Posterior vena cava (tissue), 2 donors: Measurements from ENCODE around the gene MEIKIN. TPM values are rescaled to one million over a fixed set of nuclear protein-coding genes. Genes with fewer than 3 reads are reported as not detected.
"Not testable (repeated sequence)": the region's sequence is repeated elsewhere in the genome, so short reads cannot be mapped to it uniquely, and the experiment has no call there.

Experiments
- DNase-seq: peaks from one replicate; pipeline ENCODE4 v3.0.0-alpha.2; 2020; ENCODE audit warnings: low spot score
- intact Hi-C, 2 donors: fragments of 100-400 bp; cut with DNase I; formaldehyde crosslinking; loops; one replicate each; pipeline versions ENCODE4 v1.14.1 to v1.14.2; 2022 to 2023
- total RNA-seq, 2 donors: library from RNA; stranded (reverse); fragmentation: NEBNext Ultra II Directional; extraction: Animal tissue kit (Norgen Biotek cat#: 25700); gene quantifications; one replicate each; pipeline ENCODE4 v1.2.1, GENCODE V29; 2021
- donor health status: DM: yes; HTN: yes; CAD: no.
- donor health status: DM: yes; HTN: yes; CAD: no.

MEIKIN gene
- total RNA-seq, 2 donors from 2014 or later: 1.4 TPM; not detected in 1

GRCh38 chr5:131928957-131929356 is 16.5 kb downstream of the MEIKIN start:
- intact Hi-C loops: no loop called here
- no peak for DNase-seq

DNA sequence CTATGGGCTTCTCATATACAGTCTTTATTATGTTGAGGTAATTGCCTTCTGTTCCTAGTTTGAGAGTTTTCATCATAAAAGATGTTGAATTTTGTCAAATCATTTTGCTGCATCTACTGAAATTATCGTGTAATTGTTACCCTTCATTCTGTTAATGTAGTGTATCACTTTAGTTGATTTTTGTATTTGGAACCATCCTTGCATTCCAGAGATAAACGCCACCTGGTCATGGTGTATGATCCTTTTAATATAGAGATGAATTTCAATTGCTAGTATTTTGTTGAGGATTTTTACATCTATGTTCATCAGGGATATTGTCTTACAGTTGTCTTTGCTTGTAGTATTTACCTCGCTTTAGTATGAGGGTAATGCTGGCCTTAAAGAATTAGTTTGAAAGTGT is 19.3 kb downstream of the MEIKIN start:
- DNase-seq: no peak
- intact Hi-C loops: no loop called here

DNA sequence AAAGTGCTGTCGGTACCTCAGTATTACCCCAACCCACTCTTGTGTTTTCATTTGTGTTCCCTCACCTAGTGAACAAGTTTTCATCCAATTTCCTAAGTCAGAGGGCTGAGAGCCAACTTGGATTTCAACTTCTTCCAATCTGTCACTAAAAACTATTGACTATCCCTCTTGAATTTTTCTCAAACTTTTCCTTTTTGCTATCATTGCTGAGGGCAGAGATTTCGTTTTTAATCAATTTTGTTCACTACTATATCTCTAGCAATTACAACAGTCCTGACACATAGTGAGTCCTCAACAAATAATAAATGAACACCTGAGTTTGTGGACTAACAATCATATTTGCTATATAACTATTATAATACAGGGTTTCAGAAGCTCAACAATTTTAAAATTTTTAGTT is 29.0 kb downstream of the MEIKIN start:
- no peak for DNase-seq
- intact Hi-C loops: no loop called here

DNA sequence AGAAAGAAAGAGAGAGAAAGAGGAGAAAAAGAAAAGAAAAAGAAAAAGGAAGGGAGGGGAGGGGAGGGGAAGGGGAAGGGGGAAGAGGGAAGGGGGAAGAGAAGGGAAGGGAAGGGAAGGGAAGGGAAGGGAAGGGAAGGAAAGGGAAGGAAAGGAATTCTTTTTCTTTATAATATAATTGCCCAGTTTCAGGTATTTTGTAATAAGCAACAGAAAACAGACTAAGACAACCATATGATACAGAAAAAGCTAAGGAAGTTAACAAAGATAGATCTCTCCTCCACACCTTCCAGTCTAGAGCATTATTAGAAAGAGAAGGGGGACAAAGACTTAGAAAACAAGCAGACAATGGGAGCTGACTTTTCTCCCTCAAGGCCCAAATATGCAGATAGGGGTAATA is 31.0 kb downstream of the MEIKIN start:
- no peak for DNase-seq
- intact Hi-C loops: no loop called here

DNA sequence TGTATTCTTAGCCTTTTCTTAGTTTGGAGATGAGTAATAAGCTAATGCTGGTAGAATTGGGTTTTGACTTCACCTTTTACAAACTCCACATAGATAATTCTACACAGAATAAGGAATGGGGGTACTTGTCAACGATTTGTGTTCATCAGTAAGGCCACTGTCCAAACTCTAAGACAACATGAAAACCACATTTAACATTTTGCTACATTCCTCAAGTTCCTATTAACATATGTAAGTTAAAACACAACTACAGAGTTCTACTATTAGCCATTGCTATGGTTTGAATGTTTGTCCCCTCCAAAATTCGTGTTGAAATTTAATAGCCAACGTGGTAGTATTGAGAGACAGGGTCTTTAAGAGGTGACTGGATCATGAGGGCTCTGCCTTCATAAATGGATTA is 31.9 kb downstream of the MEIKIN start:
- DNase-seq: no peak
- intact Hi-C loops: no loop called here

DNA sequence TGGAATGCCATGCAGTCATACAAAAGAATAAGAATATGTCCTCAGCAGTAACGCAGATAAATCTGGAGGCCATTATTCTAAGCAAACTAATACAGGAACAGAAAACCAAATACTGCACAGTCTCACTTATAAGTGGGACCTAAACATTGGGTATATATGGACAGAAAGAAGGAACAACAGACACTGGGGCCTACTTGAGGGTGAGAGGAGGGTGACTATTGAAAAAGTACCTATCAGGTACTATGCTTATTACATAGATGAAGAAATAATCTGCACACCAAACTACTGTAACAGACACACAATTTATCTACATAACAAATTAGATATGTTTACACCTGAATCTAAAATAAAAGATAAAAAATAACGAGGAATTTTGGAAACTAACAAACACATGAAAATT is 38.8 kb downstream of the MEIKIN start:
- intact Hi-C loops: no loop called here
- no peak for DNase-seq

DNA sequence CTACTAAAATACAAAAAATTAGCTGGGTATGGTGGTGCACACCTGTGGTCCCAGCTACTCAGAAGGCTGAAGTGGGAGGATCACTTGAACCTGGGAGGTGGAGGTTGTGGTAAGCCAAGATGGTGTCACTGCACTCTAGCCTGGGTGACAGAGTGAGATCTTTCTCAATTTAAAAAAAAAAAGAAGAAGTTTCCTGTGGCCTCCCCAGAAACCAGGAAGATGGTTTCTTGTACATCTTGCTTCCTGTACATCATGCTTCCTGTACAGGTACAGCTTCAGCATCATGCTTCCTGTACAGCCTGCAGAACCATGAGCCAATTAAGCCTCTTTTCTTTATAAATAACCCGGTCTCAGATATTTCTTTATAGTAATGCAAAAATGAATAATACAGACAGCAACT is 43.2 kb downstream of the MEIKIN start:
- intact Hi-C loops, DNase-seq: not testable (repeated sequence)

DNA sequence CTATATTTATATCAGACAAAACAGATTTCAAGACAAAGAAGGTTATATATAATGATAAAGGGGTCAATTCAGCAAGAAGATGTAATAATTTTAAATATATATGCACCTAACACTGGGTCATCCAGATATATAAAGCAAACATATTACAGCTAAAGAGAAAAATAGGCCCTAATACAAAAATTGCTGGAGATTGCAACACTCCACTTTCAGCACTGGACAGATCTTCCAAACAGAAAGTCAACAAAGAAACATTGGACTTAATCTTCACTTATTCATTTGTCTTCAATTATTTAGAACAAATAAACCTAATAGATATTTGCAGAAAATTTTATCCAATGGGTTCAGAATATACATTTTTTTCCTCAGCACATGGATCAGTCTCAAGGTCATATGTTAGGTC is 45.8 kb downstream of the MEIKIN start:
- intact Hi-C loops: no loop called here
- no peak for DNase-seq

DNA sequence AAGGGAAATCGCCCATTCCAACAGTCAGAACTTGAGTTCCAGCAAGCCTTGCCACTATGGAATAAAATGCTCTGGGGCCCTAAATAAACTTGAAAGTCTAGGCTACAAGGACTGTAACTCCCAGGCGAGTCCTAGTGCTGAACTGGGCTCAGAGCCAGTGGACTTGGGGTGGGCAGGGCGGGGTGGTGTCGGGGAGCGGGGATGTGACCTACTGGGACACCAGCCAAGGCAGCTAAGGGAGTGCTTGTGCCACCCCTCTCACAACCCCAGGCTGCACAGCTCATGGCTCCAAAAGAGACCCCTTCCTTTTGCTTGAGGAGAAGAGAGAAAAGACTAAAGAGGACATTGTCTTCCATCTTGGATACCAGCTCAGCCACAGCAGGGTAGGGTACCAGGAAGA is 61.5 kb downstream of the MEIKIN start:
- intact Hi-C loops: no loop called here
- no peak for DNase-seq

DNA sequence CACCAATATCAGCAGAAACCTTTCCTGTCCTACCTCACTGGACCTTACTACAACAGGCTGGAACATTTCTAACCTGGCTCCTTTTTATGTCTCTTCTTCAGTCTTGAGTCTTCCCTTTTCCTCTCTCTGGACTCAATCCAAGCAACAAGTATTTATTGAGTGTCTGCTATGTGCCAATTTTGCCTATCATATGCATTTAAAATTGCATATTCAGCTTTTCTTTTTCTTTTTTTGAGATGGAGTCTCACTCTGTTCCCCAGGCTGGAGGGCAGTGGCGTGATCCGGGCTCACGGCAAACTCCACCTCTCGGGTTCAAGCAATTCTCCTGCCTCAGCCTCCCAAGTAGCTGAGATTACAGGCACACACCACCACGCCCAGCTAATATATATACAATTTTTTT is 65.8 kb downstream of the MEIKIN start:
- intact Hi-C loops: no loop called here
- DNase-seq: no peak

DNA sequence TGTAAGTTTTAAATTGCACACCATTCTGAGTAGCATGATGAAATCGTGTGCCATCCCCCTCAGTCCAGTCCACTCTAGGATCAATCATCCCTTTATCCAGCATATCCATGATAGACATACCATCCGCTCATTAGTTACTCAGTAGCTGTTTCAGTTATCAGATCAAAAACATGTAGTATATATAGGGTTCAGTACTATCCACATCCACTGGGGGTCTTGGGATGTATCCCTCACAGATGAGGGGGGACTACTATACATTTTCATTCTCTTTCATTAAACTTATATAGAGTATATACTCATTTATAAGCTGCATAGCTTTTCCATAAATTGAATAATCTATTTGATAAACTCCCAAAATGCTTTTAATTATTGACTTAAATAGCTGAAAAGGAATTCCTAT is 67.6 kb downstream of the MEIKIN start:
- intact Hi-C loops: no loop called here
- no peak for DNase-seq

GRCh38 chr5:131871251-131871650 is 74.2 kb downstream of the MEIKIN start:
- DNase-seq, intact Hi-C loops: not testable (repeated sequence)

DNA sequence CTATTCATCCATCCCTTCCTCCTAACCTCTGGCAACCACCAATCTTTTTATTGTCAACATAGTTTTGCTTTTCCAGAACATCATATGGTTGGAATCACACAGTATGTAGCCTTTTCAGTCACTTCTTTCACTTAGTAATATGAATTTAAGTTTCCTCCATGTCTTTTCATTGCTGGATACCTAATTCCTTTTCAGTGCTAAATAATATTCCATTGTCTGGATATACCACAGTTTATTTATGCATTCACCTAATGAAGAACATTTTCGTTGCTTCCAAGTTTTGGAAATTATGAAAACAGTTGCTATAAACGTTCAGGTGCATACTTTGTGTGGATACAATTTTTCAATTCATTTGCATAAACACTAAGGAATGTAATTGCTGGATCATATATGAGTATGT is 77.9 kb downstream of the MEIKIN start:
- intact Hi-C loops: no loop called here
- no peak for DNase-seq

- DNase-seq: no peak
- intact Hi-C loops: no loop called here
Observed at GRCh38 chr5:131863700-131864099, 81.8 kb downstream of the MEIKIN start.

DNA sequence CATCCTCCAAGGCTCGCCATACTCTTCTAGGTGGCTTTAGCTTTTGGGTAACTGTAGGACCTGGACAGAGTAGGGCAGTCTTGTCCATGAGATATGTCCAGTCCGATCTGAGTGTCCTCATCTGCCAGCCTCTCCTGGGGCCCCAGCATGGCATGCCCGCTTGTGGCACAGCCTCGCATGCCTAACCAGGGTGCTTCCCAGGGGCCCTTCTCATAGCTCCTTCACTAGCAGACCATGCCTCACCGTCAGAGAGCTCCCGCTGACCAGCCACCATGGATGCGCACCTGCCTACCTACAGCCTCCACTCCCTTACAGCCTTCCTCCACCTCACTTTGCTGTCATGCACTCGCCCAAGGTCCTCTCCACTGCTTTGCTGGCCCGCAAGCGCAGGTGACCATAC is 88.1 kb downstream of the MEIKIN start:
- DNase-seq: no peak
- intact Hi-C loops: no loop called here

DNA sequence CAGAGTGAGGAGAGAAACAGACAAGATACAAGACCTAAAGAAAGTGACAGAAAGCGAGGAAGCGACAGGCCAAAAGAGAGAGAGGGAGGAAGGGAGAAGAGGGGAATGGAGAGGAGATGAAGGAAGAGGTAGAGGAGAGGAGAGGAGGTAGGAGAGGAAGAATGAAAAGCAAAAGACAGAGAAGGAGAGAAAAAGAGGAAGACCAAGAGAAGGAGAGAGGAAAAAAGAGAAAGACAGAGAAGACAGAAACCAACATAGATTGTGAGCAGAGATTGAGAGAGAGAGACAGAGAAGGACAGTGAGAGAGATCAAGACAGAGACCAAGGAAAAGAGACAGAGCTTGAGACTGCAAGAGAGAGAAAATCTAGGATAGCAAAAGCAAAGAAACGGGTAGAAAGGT is 90.0 kb downstream of the MEIKIN start:
- intact Hi-C loops: no loop called here
- no peak for DNase-seq

DNA sequence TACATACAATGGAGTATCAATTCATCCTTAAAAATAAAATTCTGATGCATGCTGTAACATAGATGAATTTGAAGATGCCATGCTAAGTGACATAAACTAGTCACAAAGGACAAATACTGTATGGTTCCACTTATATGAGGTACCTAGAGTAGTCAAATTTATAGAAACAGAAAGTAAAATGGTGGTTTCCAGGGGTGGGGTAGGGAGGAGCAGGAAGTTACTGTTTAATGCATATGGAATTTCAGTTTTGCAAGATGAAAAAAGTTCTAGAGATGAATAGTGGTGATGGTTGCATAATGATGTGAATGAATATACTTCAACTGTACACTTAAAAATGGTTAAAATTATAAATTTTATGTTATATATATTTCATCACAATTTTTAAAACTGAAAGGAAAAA is 91.3 kb downstream of the MEIKIN start:
- intact Hi-C loops: no loop called here
- no peak for DNase-seq

GRCh38 chr5:131848662-131849061 is 96.8 kb downstream of the MEIKIN start:
- DNase-seq: no peak

GRCh38 chr5:131846536-131846935 is 98.9 kb downstream of the MEIKIN start:
- intact Hi-C loops: no loop called here
- no peak for DNase-seq

More at GRCh38 chr5:131848662-131849061, 96.8 kb downstream of the MEIKIN start:
- intact Hi-C loops: no loop called here

- intact Hi-C loops: no loop called here
- DNase-seq: no peak
Observed at GRCh38 chr5:131845828-131846227, 99.6 kb downstream of the MEIKIN start.

DNA sequence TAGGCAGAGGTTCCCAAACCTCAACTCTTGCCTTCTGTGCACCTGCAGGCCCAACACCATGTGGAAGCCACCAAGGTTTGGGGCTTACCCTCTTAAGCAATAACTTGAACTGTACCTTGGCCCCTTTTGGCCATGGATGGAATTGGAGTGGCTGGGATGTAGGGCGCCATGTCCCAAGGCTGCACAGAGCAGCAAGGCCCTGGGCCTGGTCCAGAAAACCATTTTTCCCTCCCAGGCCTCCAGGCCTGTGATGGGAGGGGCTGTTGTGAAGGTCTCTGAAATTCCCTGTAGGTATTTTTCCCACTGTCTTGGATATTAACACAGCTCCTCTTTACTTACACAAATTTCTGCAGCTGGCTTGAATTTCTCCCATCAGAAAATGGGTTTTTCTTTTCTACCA is 102.5 kb downstream of the MEIKIN start:
- DNase-seq, intact Hi-C loops: not testable (repeated sequence)

GRCh38 chr5:131832702-131833101 is 112.8 kb downstream of the MEIKIN start:
- not testable (repeated sequence) for DNase-seq

More at GRCh38 chr5:131832702-131833101, 112.8 kb downstream of the MEIKIN start:
- intact Hi-C loops: not testable (repeated sequence)
